EH (cell line): ENCODE measurements around the gene CIAO3.
"Not testable (repeated sequence)": the region's sequence is repeated elsewhere in the genome, so short reads cannot be mapped to it uniquely, and the experiment has no call there.

Experiments
- DNase-seq: peaks from one replicate; pipeline ENCODE4 v3.0.0-alpha.2; 2015; ENCODE audit warnings: low read depth

Gene CIAO3

GRCh38 chr16:692356-693108 is 48.3 kb downstream of the CIAO3 start:
- no peak for DNase-seq

- DNase-seq, result not testable (repeated sequence)
These were observed 49.6 kb downstream of the CIAO3 start for GRCh38 chr16:691242-691641.

- no peak for DNase-seq
These were observed 51.5 kb downstream of the CIAO3 start for GRCh38 chr16:689175-689897.

GRCh38 chr16:687499-687898 is 53.3 kb downstream of the CIAO3 start:
- DNase-seq, result no peak

GRCh38 chr16:686459-687260 is 54.1 kb downstream of the CIAO3 start:
- no peak for DNase-seq

GRCh38 chr16:685967-686366 is 54.8 kb downstream of the CIAO3 start:
- peak; percentile 48 for DNase-seq

GRCh38 chr16:684961-685696 is 55.7 kb downstream of the CIAO3 start:
- DNase-seq, result no peak

- peak; percentile 96 for DNase-seq
These were observed 56.6 kb downstream of the CIAO3 start, which contains the start of gene JMJD8 for GRCh38 chr16:684071-684794. JMJD8 (minus strand) TSS chr16:684334; CDS start chr16:684319, 15 bp downstream.

- no peak for DNase-seq
These were observed 57.3 kb downstream of the CIAO3 start for GRCh38 chr16:683396-684070.

- no peak for DNase-seq
These were observed 58.1 kb downstream of the CIAO3 start for GRCh38 chr16:682493-683395.

GRCh38 chr16:681746-682427 is 58.9 kb downstream of the CIAO3 start:
- DNase-seq, result peak; percentile 22

- DNase-seq, result peak; percentile 44
These were observed 59.6 kb downstream of the CIAO3 start for GRCh38 chr16:680967-681745.

- DNase-seq, result no peak
These were observed 60.2 kb downstream of the CIAO3 start for GRCh38 chr16:680625-680945.

- DNase-seq, result peak; percentile 88
These were observed 60.8 kb downstream of the CIAO3 start, which contains the start of gene STUB1 for GRCh38 chr16:679814-680624. STUB1 (plus strand) TSS chr16:680410; CDS start chr16:680526, 116 bp downstream.
